ENCODE data around the gene MPO.

DNA sequence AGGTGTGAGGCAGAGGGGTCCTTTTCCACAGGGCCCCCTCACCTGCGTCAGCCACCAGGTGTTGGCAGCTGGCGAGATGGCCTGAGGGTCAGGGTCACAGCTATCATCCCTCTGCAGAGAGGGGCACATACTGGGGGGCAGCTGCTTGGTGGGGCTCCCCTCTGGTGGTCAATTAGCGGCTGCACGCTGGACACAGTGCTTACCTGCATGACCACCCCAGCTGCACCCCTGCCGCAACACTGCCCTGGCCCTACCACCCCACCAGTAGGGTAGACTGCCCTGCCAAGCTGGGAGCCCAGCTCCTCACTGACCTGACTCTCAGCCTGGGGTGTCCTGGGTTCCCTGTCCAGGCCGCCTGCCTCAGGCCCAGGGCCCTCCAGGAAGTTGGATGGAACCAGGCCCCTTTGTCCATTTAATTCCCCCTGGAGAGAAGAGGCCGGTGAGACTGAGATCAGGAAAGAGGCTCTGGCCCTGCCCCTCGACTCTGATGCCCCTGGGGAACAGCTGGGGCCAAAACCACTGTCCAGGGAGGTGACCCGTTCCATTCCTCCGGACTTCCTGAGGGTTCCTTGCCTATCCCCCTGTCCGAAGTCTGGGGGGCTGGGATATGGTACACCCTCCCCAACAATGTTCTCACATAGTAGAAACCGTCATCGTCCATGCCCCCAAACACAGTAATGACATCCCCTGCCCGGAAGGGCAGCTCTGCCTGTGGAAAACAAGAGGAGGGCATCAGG is 24.2 kb upstream of the MPO start:
- no peak for TF ChIP-seq CTBP2 (IDR thresholded peaks at IDR 0.05; ENCODE audit: borderline replicate concordance, insufficient read depth, insufficient read length, low read length)
- TF ChIP-seq, protein P1, sequence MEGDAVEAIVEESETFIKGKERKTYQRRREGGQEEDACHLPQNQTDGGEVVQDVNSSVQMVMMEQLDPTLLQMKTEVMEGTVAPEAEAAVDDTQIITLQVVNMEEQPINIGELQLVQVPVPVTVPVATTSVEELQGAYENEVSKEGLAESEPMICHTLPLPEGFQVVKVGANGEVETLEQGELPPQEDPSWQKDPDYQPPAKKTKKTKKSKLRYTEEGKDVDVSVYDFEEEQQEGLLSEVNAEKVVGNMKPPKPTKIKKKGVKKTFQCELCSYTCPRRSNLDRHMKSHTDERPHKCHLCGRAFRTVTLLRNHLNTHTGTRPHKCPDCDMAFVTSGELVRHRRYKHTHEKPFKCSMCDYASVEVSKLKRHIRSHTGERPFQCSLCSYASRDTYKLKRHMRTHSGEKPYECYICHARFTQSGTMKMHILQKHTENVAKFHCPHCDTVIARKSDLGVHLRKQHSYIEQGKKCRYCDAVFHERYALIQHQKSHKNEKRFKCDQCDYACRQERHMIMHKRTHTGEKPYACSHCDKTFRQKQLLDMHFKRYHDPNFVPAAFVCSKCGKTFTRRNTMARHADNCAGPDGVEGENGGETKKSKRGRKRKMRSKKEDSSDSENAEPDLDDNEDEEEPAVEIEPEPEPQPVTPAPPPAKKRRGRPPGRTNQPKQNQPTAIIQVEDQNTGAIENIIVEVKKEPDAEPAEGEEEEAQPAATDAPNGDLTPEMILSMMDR (IDR thresholded peaks at IDR 0.05; ENCODE audit: control extremely low read depth in 1 of 3, insufficient read depth in 1 of 3, low read depth in 1 of 3, low read length in 3 of 3) = no peak
- no peak for TF ChIP-seq JUN (IDR thresholded peaks at IDR 0.05; ENCODE audit: low read depth, low read length)
- TF ChIP-seq RNF2 (IDR thresholded peaks at IDR 0.05; ENCODE audit: borderline replicate concordance, low read depth, low read length, missing control alignments, poor library complexity, severe bottlenecking) = no peak
